CD4-positive, alpha-beta memory T cell (primary cell): ENCODE results near the gene CEP295NL. TPM values are rescaled to one million over a fixed set of nuclear protein-coding genes. Genes with fewer than 3 reads are reported as not detected.
"Not testable (repeated sequence)": the region's sequence is repeated elsewhere in the genome, so short reads cannot be mapped to it uniquely, and the experiment has no call there.

Source experiments
- CTCF ChIA-PET: fragments of 350-600 bp; sonication (Branson Sonifier 250); formaldehyde crosslinking; loops from one replicate; lab custom pipeline; 2021; ENCODE audit warnings: inconsistent platforms; ENCODE audit not compliant: partially characterized antibody; lab: Charles Lee
- POLR2A ChIA-PET: fragments of 350-600 bp; sonication (Branson Sonifier 250); formaldehyde crosslinking; loops from one replicate; lab custom pipeline; 2021; ENCODE audit not compliant: partially characterized antibody; lab: Charles Lee
- DNase-seq, 5 donors: peaks; one replicate each; pipeline versions ENCODE4 v3.0.0 to v3.0.0-alpha.2; 2020 to 2022; ENCODE audit warnings: mixed read lengths in 1 of 5
- H3K27ac ChIP-seq: one replicate; pipeline ENCODE4 v1.7.0; 2013; ENCODE audit warnings: low read depth, low read length
- H3K27me3 ChIP-seq: 2 replicates; pipeline ENCODE4 v1.7.0; 2013; ENCODE audit warnings: mild to moderate bottlenecking, low read length, moderate library complexity; ENCODE audit not compliant: insufficient read depth
- H3K36me3 ChIP-seq: 2 replicates; pipeline ENCODE4 v1.7.0; 2013; ENCODE audit warnings: mild to moderate bottlenecking, low read length, moderate library complexity; ENCODE audit not compliant: insufficient read depth
- H3K4me1 ChIP-seq: 2 replicates; pipeline ENCODE4 v1.7.0; 2013; ENCODE audit warnings: mild to moderate bottlenecking, low read length, moderate library complexity; ENCODE audit not compliant: insufficient read depth
- H3K4me3 ChIP-seq, 2 donors: one replicate each; pipeline ENCODE4 v1.7.0; 2013; ENCODE audit warnings: low read length in 2 of 2, mild to moderate bottlenecking in 1 of 2
- H3K9me3 ChIP-seq, 2 donors: one replicate each; pipeline ENCODE4 v1.7.0; 2013; ENCODE audit warnings: low read length in 2 of 2, control low read depth in 1 of 2; ENCODE audit not compliant: control insufficient read depth in 1 of 2
- H3K27ac Mint-ChIP-seq, 7 donors: one replicate each; pipeline ENCODE4 v1.8.0; 2020 to 2021; ENCODE audit warnings: mixed read lengths in 7 of 7, mild to moderate bottlenecking in 6 of 7, inconsistent platforms in 3 of 7, moderate library complexity in 3 of 7
- H3K27me3 Mint-ChIP-seq, 2 donors: one replicate each; pipeline ENCODE4 v1.8.0; 2020 to 2021; ENCODE audit warnings: mixed read lengths in 2 of 2
- H3K36me3 Mint-ChIP-seq, 2 donors: one replicate each; pipeline ENCODE4 v1.8.0; 2020 to 2021; ENCODE audit warnings: mixed read lengths in 2 of 2, inconsistent platforms in 1 of 2, mild to moderate bottlenecking in 1 of 2
- H3K4me1 Mint-ChIP-seq, 4 donors: one replicate each; pipeline ENCODE4 v1.8.0; 2020 to 2021; ENCODE audit warnings: mixed read lengths in 4 of 4, mild to moderate bottlenecking in 1 of 4
- H3K4me3 Mint-ChIP-seq, 8 donors: one replicate each; pipeline ENCODE4 v1.8.0; 2020 to 2021; ENCODE audit warnings: mixed read lengths in 8 of 8, mild to moderate bottlenecking in 7 of 8, moderate library complexity in 6 of 8, inconsistent platforms in 3 of 8
- H3K9me3 Mint-ChIP-seq, 8 donors: one replicate each; pipeline ENCODE4 v1.8.0; 2020 to 2021; ENCODE audit warnings: mixed read lengths in 8 of 8, mild to moderate bottlenecking in 5 of 8, inconsistent platforms in 3 of 8, moderate library complexity in 1 of 8
- intact Hi-C: fragments of 100-400 bp; cut with micrococcal nuclease; formaldehyde crosslinking; loops from one replicate; pipeline ENCODE4 v1.15.1; 2023
- polyA plus RNA-seq, 2 donors: library from polyadenylated mRNA; unstranded; fragments of 300-500 nt; fragmentation: Illumina TruSeq; gene quantifications; one replicate each; pipeline ENCODE4 v1.2.3, GENCODE V29; 2021
- total RNA-seq, 2 experiments: library from RNA; stranded (reverse); gene quantifications; one replicate each; pipeline ENCODE4 v1.2.3, GENCODE V29; 2021

Gene CEP295NL
- total and polyA plus RNA-seq, 4 experiments from 2014 or later: 0.28 TPM; not detected in 3

DNA sequence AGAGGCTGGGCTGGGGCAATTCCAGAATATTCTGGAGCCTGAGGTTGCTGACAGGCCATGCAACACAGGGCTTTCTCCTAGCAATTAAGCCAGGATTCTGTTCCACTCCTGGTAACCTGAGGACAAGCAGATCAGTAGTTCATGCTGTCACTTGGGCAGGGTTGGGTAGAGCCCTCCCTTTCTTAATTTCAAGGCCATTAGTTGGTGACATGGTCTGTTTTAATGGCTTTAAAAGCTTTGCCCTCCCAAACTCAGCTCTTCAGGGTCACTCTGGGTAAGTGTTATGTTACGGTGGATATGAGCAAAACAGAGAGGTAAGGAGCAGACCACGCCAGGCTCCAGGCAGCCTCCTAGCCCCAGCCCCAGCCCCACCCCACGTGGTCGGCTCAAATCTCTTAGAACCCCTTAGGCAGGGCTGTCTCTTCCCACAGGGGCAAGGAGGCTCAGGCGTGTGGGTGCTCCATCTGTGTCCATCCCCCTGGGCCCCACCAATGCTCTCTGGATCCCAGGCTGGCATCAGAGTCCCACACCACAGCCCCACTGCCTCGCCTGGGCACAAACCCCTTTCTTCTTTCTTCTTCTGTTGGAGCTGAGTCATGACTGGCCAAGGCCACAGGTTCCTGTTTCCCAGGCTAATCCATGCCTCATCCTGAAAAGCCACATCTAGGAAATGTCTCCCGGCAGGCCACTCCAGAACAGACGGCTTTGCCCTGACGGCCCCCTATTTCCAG, 27.5 kb downstream of the CEP295NL start:
- no peaks in the 10 kb centered on the region for H3K9me3 Mint-ChIP-seq
- H3K4me1 Mint-ChIP-seq: peaks cover 6 to 21% (median 12%) of the 10 kb centered on the region in 4 donors
- intact Hi-C loops: no loop called here
- peaks cover 5 to 11% of the 10 kb centered on the region in 2 donors for H3K27me3 Mint-ChIP-seq
- ChIA-PET POLR2A (no interaction called here), CTCF (interaction anchor here (4.9 kb wide), 1 partner anchor 9 kb away, joined by 30 read pairs; no protein-coding TSS in a partner anchor)
- Histone ChIP-seq H3K9me3 (no peaks in the 10 kb centered on the region), H3K4me1 (peaks cover 12% of the 10 kb centered on the region), H3K27me3 (peaks cover 4% of the 10 kb centered on the region), H3K4me3 (no peak overlapping the region), H3K36me3 (no peaks in the 10 kb centered on the region), H3K27ac (no peak overlapping the region)
- DNase-seq: no peak
- no peak overlapping the region for H3K4me3 Mint-ChIP-seq
- no peak overlapping the region for H3K27ac Mint-ChIP-seq
- H3K36me3 Mint-ChIP-seq: no peaks in the 10 kb centered on the region

DNA sequence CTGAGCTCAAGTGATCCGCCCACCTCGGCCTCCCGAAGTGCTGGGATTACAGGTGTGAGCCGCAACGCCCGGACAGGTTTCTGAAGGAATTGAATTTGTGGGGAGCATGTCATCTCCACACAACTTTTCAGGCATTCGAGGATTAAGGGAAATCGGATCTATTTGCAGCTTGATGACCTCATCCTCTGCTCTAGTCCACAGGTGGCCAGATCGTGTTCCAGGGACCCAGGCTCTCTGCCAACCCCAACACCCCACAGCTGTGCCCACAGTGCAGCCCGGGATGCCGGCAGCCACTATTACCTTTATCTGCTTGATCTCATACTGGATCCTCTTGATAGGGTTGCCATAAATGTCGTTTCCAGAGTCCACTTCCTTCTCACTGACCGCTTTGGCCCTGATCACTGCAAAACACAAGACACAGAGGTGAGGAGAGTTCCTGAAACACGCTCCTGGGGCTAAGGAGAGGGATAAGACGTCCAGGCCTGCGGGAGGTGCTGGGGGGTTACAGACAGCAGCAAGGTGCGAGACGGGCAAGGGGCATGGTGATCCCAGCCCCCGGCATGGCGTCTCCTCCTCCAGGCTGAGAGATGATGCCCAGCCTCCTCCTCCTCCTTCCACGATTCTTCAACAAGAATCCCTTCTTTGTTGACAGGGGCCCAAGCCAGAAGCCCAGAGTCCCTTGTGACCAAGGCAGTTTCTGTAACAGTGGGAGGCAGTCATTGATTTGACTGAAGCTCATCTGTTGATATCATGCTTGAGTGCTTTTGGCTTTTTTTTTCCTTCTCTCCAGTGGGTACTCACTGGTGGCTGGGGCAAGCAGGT, 29.3 kb downstream of the CEP295NL start:
- H3K4me3 Mint-ChIP-seq: no peak overlapping the region
- no peaks in the 10 kb centered on the region for H3K36me3 ChIP-seq
- ChIA-PET CTCF (interaction anchor here (4.9 kb wide), 1 partner anchor 8 kb away, joined by 30 read pairs; no protein-coding TSS in a partner anchor), POLR2A (no interaction called here)
- no peaks in the 10 kb centered on the region for H3K36me3 Mint-ChIP-seq
- H3K27ac ChIP-seq: no peak overlapping the region
- peaks cover 6 to 7% of the 10 kb centered on the region in 2 donors for H3K27me3 Mint-ChIP-seq
- no peak for DNase-seq
- peaks cover 0 to 5% (median under 1%) of the 10 kb centered on the region in 4 donors for H3K4me1 Mint-ChIP-seq
- H3K4me3 ChIP-seq: no peak overlapping the region
- peak overlapping the region in 1 of 7 donors; percentile 23 for H3K27ac Mint-ChIP-seq
- no peaks in the 10 kb centered on the region for H3K9me3 ChIP-seq
- intact Hi-C loops: no loop called here
- H3K9me3 Mint-ChIP-seq: no peaks in the 10 kb centered on the region
- no peaks in the 10 kb centered on the region for H3K27me3 ChIP-seq
- no peaks in the 10 kb centered on the region for H3K4me1 ChIP-seq

DNA sequence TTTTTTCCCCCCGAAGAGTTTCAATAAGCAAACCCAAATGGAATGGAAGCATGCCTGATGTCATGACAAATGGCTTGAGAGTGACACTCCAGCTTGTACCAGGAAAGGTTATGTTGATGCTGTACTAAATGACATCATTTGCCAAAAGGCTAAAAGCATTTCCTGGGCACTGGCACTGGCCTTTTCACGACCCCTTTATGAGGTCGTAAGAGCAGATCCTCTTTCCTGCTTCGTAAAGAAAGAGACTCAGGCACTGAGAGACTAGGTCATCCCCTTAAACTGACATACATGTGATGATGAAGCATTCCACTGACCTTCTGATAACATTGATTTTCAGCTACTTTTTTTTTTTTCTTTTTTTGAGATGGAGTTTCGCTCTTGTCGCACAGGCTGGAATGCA, 30.5 kb downstream of the CEP295NL start:
- ChIA-PET POLR2A (no interaction called here), CTCF (no interaction called here)
- Histone ChIP-seq H3K9me3 (no peaks in the 10 kb centered on the region), H3K36me3 (no peaks in the 10 kb centered on the region), H3K4me3 (no peak overlapping the region), H3K4me1 (no peaks in the 10 kb centered on the region), H3K27ac (no peak overlapping the region), H3K27me3 (no peaks in the 10 kb centered on the region)
- intact Hi-C loops: no loop called here
- Mint-ChIP-seq H3K9me3 (no peaks in the 10 kb centered on the region), H3K36me3 (no peaks in the 10 kb centered on the region), H3K27ac (no peak overlapping the region), H3K4me3 (no peak overlapping the region), H3K27me3 (peaks cover 4 to 6% of the 10 kb centered on the region in 2 donors), H3K4me1 (no peaks in the 10 kb centered on the region)
- DNase-seq: no peak

DNA sequence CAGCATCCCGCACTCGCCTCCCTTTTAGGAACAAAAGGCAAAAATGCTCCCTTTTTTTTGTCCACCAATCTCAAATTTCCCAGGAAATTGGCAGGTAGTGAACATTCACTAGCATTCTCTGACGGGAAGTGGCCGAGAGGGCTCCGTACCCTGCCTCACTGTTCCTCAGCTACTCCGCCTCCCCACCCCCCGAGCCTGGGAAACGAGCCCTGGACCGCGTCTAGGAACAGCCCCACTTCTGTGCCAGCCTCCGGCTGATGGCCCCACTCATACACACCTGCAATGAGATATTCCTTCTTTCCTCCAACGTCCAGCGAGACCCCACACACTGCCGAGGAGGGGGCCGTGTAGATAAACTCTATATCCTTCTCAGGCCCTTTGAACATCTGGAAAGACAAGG, 32.4 kb downstream of the CEP295NL start:
- H3K4me1 Mint-ChIP-seq: peaks cover 0 to 2% (median 1%) of the 10 kb centered on the region in 4 donors
- no peak overlapping the region for H3K4me3 ChIP-seq
- intact Hi-C loops: no loop called here
- no peaks in the 10 kb centered on the region for H3K36me3 Mint-ChIP-seq
- no peaks in the 10 kb centered on the region for H3K4me1 ChIP-seq
- peaks cover 2 to 4% of the 10 kb centered on the region in 2 donors for H3K27me3 Mint-ChIP-seq
- POLR2A ChIA-PET: no interaction called here
- H3K27me3 ChIP-seq: no peaks in the 10 kb centered on the region
- no peak overlapping the region for H3K27ac ChIP-seq
- DNase-seq: no peak
- no peak overlapping the region for H3K27ac Mint-ChIP-seq
- no peak overlapping the region for H3K4me3 Mint-ChIP-seq
- no peaks in the 10 kb centered on the region for H3K9me3 ChIP-seq
- no peaks in the 10 kb centered on the region for H3K9me3 Mint-ChIP-seq
- H3K36me3 ChIP-seq: no peaks in the 10 kb centered on the region
- CTCF ChIA-PET: interaction anchor here (0.6 to 1.7 kb wide), 2 partner anchors 10 to 271 kb away, joined by 3 to 5 read pairs; no protein-coding TSS in a partner anchor

DNA sequence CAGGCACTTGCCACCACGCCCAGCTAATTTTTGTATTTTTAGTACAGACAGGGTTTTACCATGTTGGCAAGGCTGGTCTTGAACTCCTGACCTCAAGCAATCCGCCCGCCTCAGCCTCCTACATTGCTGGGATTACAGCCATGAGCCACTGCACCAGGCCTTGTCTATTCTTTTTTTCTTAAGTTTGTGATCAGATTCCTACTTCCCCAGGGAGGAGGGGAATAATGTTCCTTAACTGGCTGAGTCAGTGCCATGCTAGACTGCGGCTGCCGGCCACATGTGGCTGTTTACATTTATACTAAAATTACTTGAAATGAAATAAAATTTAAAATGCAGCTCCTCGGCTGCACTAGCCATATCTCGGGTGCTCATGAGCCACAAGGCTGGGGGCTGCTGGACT, 34.6 kb downstream of the CEP295NL start:
- no peak overlapping the region for H3K4me3 Mint-ChIP-seq
- ChIA-PET POLR2A (no interaction called here), CTCF (interaction anchor here (2.2 kb wide), 1 partner anchor 103 kb away, joined by 6 read pairs; no protein-coding TSS in a partner anchor)
- Histone ChIP-seq H3K36me3 (no peaks in the 10 kb centered on the region), H3K4me1 (no peaks in the 10 kb centered on the region), H3K4me3 (no peak overlapping the region), H3K27me3 (no peaks in the 10 kb centered on the region), H3K9me3 (no peaks in the 10 kb centered on the region), H3K27ac (no peak overlapping the region)
- no peak overlapping the region for H3K27ac Mint-ChIP-seq
- peaks cover 5 to 8% of the 10 kb centered on the region in 2 donors for H3K27me3 Mint-ChIP-seq
- intact Hi-C loops: no loop called here
- no peaks in the 10 kb centered on the region for H3K9me3 Mint-ChIP-seq
- H3K36me3 Mint-ChIP-seq: no peaks in the 10 kb centered on the region
- H3K4me1 Mint-ChIP-seq: peaks cover 0 to 3% (median 1%) of the 10 kb centered on the region in 4 donors
- DNase-seq: no peak

DNA sequence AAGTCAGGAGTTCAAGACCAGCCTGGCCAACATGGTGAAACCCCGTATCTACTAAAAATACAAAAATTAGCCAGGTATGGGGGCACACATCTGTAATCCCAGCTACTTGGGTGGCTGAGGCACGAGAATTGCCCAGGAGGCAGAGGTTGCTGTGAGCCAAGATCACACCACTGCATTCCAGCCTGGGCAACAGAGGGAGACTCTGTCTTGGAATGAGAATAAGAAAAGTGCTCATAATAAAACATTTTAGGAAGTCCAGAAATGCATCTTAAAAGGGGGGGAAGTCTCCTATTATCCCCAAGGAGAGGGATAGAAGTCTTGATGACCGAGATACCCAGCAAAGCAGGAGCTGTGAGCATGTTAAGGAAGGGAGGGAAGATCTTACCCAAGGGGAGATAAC, 36.0 kb downstream of the CEP295NL start:
- intact Hi-C loops, H3K4me1 ChIP-seq, H3K4me3 Mint-ChIP-seq, H3K36me3 Mint-ChIP-seq, H3K36me3 ChIP-seq, POLR2A ChIA-PET, H3K4me3 ChIP-seq, H3K27me3 Mint-ChIP-seq, H3K9me3 Mint-ChIP-seq, H3K9me3 ChIP-seq, H3K4me1 Mint-ChIP-seq, H3K27me3 ChIP-seq, DNase-seq, H3K27ac ChIP-seq: not testable (repeated sequence)
- CTCF ChIA-PET: interaction anchor here (1.5 to 5.0 kb wide), 6 partner anchors 9 to 378 kb away, joined by 3 to 60 read pairs (median 12); no protein-coding TSS in a partner anchor
- H3K27ac Mint-ChIP-seq: peak overlapping the region in 1 of 7 donors; percentile 18
